Measurements from ENCODE around the gene MAT1A. TPM values are rescaled to one million over a fixed set of nuclear protein-coding genes. Genes with fewer than 3 reads are reported as not detected.

The MAT1A gene
- total RNA-seq, 1 experiment from 2014 or later, result 2.1 TPM

DNA sequence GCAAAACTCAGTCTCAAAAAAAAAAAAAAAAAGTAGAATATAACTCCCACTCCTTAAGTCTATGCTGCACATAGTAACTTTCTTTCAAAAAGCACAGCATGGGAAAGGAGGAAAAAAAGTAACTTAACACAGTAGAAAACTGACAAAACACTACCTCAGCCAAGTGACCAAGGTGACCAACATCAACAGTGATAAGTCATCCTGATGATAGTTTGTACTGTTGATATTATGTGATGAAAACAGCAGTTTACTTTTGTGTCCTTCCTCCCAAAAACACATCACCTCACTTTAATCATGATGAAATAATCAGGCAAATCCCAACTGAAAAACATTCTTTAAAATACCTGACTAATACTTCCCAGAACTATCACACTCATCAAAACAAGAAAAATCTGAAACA is 29.3 kb upstream of the MAT1A start:
- H3K14ac ChIP-seq (ENCODE audit: insufficient read depth, low read length), result no peak overlapping the region
- no peak overlapping the region for H3K18ac ChIP-seq (ENCODE audit: insufficient read length, low read depth, low read length)
- H4K8ac ChIP-seq (replicated peaks; ENCODE audit: insufficient read length, low read depth, low read length), result no peak overlapping the region
- no peak overlapping the region for H3K4ac ChIP-seq (ENCODE audit: low read depth, low read length)
- Mint-ChIP-seq H3K27me3 (ENCODE audit: low read depth) (0 out of 2 replicates have a peak, but pooled peaks cover 2% of the 10 kb centered on the region), H3K27ac (no peak overlapping the region), H3K4me1 (peaks cover 0 to 5% of the 10 kb centered on the region in 2 experiments; a peak in 2 of 4 replicates), H3K36me3 (ENCODE audit: insufficient read depth in 1 of 3, low read depth in 3 of 3) (no peaks in the 10 kb centered on the region; a peak in 1 of 7 replicates), H3K9me3 (no peaks in the 10 kb centered on the region), H3K4me3 (no peak overlapping the region)
- H2BK15ac ChIP-seq (ENCODE audit: low read depth, low read length), result no peak overlapping the region
- no peak overlapping the region for H2BK5ac ChIP-seq (ENCODE audit: insufficient read length, low read length)
- H3K79me2 ChIP-seq (ENCODE audit: insufficient read depth, low read length), result no peaks in the 10 kb centered on the region
- H3K56ac ChIP-seq (ENCODE audit: insufficient read length, low read depth, low read length), result no peak overlapping the region
- H3K23ac ChIP-seq (ENCODE audit: insufficient read length, low read depth, low read length), result no peak overlapping the region
- H2BK20ac ChIP-seq (ENCODE audit: low read depth, low read length, poor library complexity, severe bottlenecking), result no peak overlapping the region
- no peaks in the 10 kb centered on the region for H3K9me3 ChIP-seq (ENCODE audit: control insufficient read depth, low read depth, low read length)
- H4K5ac ChIP-seq (ENCODE audit: insufficient read length, low read depth, low read length), result no peak overlapping the region
- H3K79me1 ChIP-seq (ENCODE audit: insufficient read depth, low read depth, low read length, poor library complexity, severe bottlenecking), result no peaks in the 10 kb centered on the region
- no peak overlapping the region for H2BK12ac ChIP-seq (ENCODE audit: insufficient read length, low read depth, low read length)
- no peak for TF ChIP-seq CTCF (conservative IDR thresholded peaks at IDR 0.05)
- H3K9ac ChIP-seq (ENCODE audit: extremely low read depth, insufficient read length, low read length), result no peak overlapping the region
- H3K4me1 ChIP-seq (ENCODE audit: insufficient read depth, low read length), result no peaks in the 10 kb centered on the region
- H4K91ac ChIP-seq (ENCODE audit: insufficient read length, low read depth, low read length), result no peak overlapping the region
- H2AFZ ChIP-seq (ENCODE audit: low read length), result no peak overlapping the region
- H3K27me3 ChIP-seq (ENCODE audit: insufficient read depth, low read length), result no peaks in the 10 kb centered on the region
- H3K27ac ChIP-seq (ENCODE audit: insufficient read length, low read depth, low read length), result no peak overlapping the region
- H2BK120ac ChIP-seq (ENCODE audit: low read depth, low read length, poor library complexity, severe bottlenecking), result no peak overlapping the region
- DNase-seq, result no peak
- H3K4me2 ChIP-seq (ENCODE audit: insufficient read depth, insufficient read length, low read length), result no peak overlapping the region
- no peak overlapping the region for H2AK5ac ChIP-seq (ENCODE audit: insufficient read length, low read length)
- H4K20me1 ChIP-seq (ENCODE audit: control insufficient read depth, insufficient read depth, insufficient read length), result no peaks in the 10 kb centered on the region
- H3K23me2 ChIP-seq (ENCODE audit: insufficient read length, low read depth, low read length, poor library complexity, severe bottlenecking), result no peaks in the 10 kb centered on the region
- no peak overlapping the region for H3T11ph ChIP-seq (ENCODE audit: low read length)

All from H9 (cell line).